Panc1 (cell line): Measurements from ENCODE around the gene BRINP3. TPM values are rescaled to one million over a fixed set of nuclear protein-coding genes. Genes with fewer than 3 reads are reported as not detected.

Source experiments
- ATAC-seq: fragments of 200-7000 bp; cut with Tn5 transposase; 2 replicates; pipeline ENCODE4 v1.9.1; 2020; ENCODE audit warnings: mild to moderate bottlenecking, moderate library complexity
- BruUV-seq: library from RNA; stranded (reverse); fragments of 400-500 nt; replicated peaks from 2 replicates; lab custom pipeline; 2021; lab: Mats Ljungman, UMichigan
- CTCF ChIA-PET: fragments of 300-600 bp; sonication (Branson Sonifier 250); formaldehyde crosslinking; loops from one replicate; lab custom pipeline; 2022; ENCODE audit warnings: antibody characterized with exemption; lab: Charles Lee
- POLR2A ChIA-PET: fragments of 300-600 bp; sonication (Branson Sonifier 250); formaldehyde crosslinking; loops from one replicate; lab custom pipeline; 2022; ENCODE audit warnings: antibody characterized with exemption; lab: Charles Lee
- DNase-seq: peaks from one replicate; pipeline ENCODE4 v3.0.0-alpha.2; 2010; ENCODE audit warnings: low read depth, low spot score
- H3K27ac ChIP-seq: 2 replicates; pipeline ENCODE4 v1.5.1; 2011; ENCODE audit warnings: mild to moderate bottlenecking, low read length, inconsistent platforms
- H3K27me3 ChIP-seq: fragments of 200-500 bp; sonication (Bioruptor generic); 2 replicates; pipeline ENCODE4 v1.6.0; 2014; ENCODE audit warnings: low read length, inconsistent platforms; ENCODE audit not compliant: control insufficient read depth, insufficient read depth
- H3K36me3 ChIP-seq: fragments of 200-500 bp; sonication (Bioruptor generic); 2 replicates; pipeline ENCODE4 v1.5.1; 2014; ENCODE audit warnings: inconsistent platforms, mild to moderate bottlenecking, low read length, moderate library complexity; ENCODE audit not compliant: control insufficient read depth, insufficient read depth
- H3K4me1 ChIP-seq: 2 replicates; pipeline ENCODE4 v1.5.1; 2011; ENCODE audit warnings: inconsistent platforms, mild to moderate bottlenecking, low read length, moderate library complexity; ENCODE audit not compliant: control insufficient read depth, insufficient read depth
- H3K4me3 ChIP-seq, 2 experiments: 2 replicates each; pipeline ENCODE4 v1.5.1; 2011 to 2012; ENCODE audit warnings: low read depth in 2 of 2, low read length in 2 of 2, mild to moderate bottlenecking in 2 of 2, inconsistent platforms in 1 of 2, moderate library complexity in 1 of 2
- H3K9me3 ChIP-seq: fragments of 200-500 bp; sonication (Bioruptor generic); 2 replicates; pipeline ENCODE4 v1.5.1; 2014; ENCODE audit warnings: low read depth, mild to moderate bottlenecking, inconsistent platforms, low read length, moderate library complexity; ENCODE audit not compliant: control insufficient read depth, insufficient read depth
- CTCF ChIP-seq: fragments of 450-650 bp; IDR thresholded peaks from 2 replicates; pipeline ENCODE4 v1.5.1; 2017; ENCODE audit warnings: mild to moderate bottlenecking
- POLR2AphosphoS5 ChIP-seq: IDR thresholded peaks from 2 replicates; pipeline ENCODE4 v1.6.1; 2012; ENCODE audit warnings: mild to moderate bottlenecking, low read depth, low read length, moderate library complexity
- SIN3A ChIP-seq: IDR thresholded peaks from 2 replicates; pipeline ENCODE4 v1.6.1; 2012; ENCODE audit warnings: low read depth, mild to moderate bottlenecking, low read length, moderate library complexity, borderline replicate concordance; ENCODE audit not compliant: insufficient read depth
- TCF7L2 ChIP-seq: IDR thresholded peaks from 2 replicates; pipeline ENCODE4 v1.6.1; 2011; ENCODE audit warnings: mild to moderate bottlenecking, low read depth, low read length, inconsistent platforms
- in situ Hi-C: cut with HindIII; loops from 2 replicates; pipeline ENCODE4 v1.10.0; 2016; ENCODE audit warnings: low sequenced_read_pairs, low pct_unique_long_range_greater_than_20kb
- intact Hi-C: fragments of 100-400 bp; cut with micrococcal nuclease; formaldehyde crosslinking; loops from one replicate; pipeline ENCODE4 v1.10.0; 2022; ENCODE audit not compliant: unreplicated experiment
- total RNA-seq: library from RNA; stranded (reverse); gene quantifications from one replicate; pipeline ENCODE4 v1.2.1, GENCODE V29; 2021; ENCODE audit not compliant: unreplicated experiment
- TF ChIP-seq, protein P1 (sequence below), 2 experiments: IDR thresholded peaks; 2 replicates each; pipeline ENCODE4 v1.6.1; 2011 to 2012; ENCODE audit warnings: low read depth in 2 of 2, control low read depth in 1 of 2, low read length in 1 of 2, mild to moderate bottlenecking in 1 of 2, moderate library complexity in 1 of 2; ENCODE audit not compliant: insufficient read depth in 1 of 2

BRINP3 gene
- total RNA-seq, 1 experiment from 2014 or later = 1.0 TPM

- intact Hi-C loops (no loop called here), in situ Hi-C loops (no loop called here)
- no TSS peak for BruUV-seq
- ChIA-PET CTCF (no interaction called here), POLR2A (no interaction called here)
- H3K27me3 ChIP-seq = no peaks in the 10 kb centered on the region
- no peaks in the 10 kb centered on the region for H3K4me1 ChIP-seq
- TF ChIP-seq, protein P1, sequence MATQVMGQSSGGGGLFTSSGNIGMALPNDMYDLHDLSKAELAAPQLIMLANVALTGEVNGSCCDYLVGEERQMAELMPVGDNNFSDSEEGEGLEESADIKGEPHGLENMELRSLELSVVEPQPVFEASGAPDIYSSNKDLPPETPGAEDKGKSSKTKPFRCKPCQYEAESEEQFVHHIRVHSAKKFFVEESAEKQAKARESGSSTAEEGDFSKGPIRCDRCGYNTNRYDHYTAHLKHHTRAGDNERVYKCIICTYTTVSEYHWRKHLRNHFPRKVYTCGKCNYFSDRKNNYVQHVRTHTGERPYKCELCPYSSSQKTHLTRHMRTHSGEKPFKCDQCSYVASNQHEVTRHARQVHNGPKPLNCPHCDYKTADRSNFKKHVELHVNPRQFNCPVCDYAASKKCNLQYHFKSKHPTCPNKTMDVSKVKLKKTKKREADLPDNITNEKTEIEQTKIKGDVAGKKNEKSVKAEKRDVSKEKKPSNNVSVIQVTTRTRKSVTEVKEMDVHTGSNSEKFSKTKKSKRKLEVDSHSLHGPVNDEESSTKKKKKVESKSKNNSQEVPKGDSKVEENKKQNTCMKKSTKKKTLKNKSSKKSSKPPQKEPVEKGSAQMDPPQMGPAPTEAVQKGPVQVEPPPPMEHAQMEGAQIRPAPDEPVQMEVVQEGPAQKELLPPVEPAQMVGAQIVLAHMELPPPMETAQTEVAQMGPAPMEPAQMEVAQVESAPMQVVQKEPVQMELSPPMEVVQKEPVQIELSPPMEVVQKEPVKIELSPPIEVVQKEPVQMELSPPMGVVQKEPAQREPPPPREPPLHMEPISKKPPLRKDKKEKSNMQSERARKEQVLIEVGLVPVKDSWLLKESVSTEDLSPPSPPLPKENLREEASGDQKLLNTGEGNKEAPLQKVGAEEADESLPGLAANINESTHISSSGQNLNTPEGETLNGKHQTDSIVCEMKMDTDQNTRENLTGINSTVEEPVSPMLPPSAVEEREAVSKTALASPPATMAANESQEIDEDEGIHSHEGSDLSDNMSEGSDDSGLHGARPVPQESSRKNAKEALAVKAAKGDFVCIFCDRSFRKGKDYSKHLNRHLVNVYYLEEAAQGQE (IDR thresholded peaks at IDR 0.05; ENCODE audit: insufficient read depth in 1 of 2, low read depth in 2 of 2, low read length in 1 of 2) = no peak
- TF ChIP-seq SIN3A (no peak), TCF7L2 (no peak)
- H3K9me3 ChIP-seq = no peaks in the 10 kb centered on the region
- H3K36me3 ChIP-seq = no peaks in the 10 kb centered on the region
- H3K27ac ChIP-seq = no peak overlapping the region
- no peak overlapping the region for H3K4me3 ChIP-seq
- ATAC-seq = no peak
- DNase-seq = no peak
Measured at GRCh38 chr1:190144650-190145049, 333.0 kb downstream of the BRINP3 start.

- no peaks in the 10 kb centered on the region for H3K27me3 ChIP-seq
- H3K36me3 ChIP-seq = no peaks in the 10 kb centered on the region
- no peaks in the 10 kb centered on the region for H3K4me1 ChIP-seq
- TF ChIP-seq TCF7L2 (no peak), SIN3A (no peak), POLR2AphosphoS5 (no peak), CTCF (no peak)
- TF ChIP-seq, protein P1 (IDR thresholded peaks at IDR 0.05; ENCODE audit: insufficient read depth in 1 of 2, low read depth in 2 of 2, low read length in 1 of 2) = no peak
- no peak overlapping the region for H3K4me3 ChIP-seq
- in situ Hi-C loops = no loop called here
- POLR2A ChIA-PET = no interaction called here
- DNase-seq (no peak), ATAC-seq (no peak)
- CTCF ChIA-PET = no interaction called here
- H3K9me3 ChIP-seq = no peaks in the 10 kb centered on the region
- H3K27ac ChIP-seq = no peak overlapping the region
- intact Hi-C loops = no loop called here
- no TSS peak for BruUV-seq
Measured at GRCh38 chr1:190140644-190141043, 337.0 kb downstream of the BRINP3 start.
